Activated CD4-positive, alpha-beta T cell treated with anti-CD3 and anti-CD28 coated beads, Interleukin-2, Interleukin-4, amounts not matched to agents 100 ng/mL and 50 ng/mL, durations not matched to agents 16 hours and 8 hours (primary cell): ENCODE results near the gene SPEM3.
"Not testable (repeated sequence)": the region's sequence is repeated elsewhere in the genome, so short reads cannot be mapped to it uniquely, and the experiment has no call there.

Experiments used
- DNase-seq: peaks from one replicate; pipeline ENCODE4 v3.0.0-alpha.2; 2020; ENCODE audit warnings: low spot score

Gene SPEM3

DNA sequence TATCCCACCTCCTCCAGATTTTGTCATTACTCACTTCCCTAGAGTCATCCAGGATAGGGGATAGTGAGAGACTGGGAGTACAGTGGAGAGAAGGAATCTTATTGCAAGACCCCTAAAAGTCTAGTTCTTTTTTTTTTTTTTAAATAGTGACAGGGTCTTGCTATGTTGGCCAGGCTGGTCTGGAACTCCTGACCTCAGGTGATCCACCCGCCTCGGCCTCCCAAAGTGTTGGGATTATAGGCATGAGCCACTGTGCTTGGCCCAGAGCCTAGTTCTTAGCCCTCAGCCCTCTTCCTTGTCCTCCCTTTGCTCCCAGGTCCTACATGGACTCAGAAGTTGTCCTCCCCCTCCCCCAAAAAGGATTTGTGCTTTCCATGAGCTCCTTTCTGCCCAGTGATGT lies 13.5 kb downstream of the SPEM3 start:
- DNase-seq: no peak

DNA sequence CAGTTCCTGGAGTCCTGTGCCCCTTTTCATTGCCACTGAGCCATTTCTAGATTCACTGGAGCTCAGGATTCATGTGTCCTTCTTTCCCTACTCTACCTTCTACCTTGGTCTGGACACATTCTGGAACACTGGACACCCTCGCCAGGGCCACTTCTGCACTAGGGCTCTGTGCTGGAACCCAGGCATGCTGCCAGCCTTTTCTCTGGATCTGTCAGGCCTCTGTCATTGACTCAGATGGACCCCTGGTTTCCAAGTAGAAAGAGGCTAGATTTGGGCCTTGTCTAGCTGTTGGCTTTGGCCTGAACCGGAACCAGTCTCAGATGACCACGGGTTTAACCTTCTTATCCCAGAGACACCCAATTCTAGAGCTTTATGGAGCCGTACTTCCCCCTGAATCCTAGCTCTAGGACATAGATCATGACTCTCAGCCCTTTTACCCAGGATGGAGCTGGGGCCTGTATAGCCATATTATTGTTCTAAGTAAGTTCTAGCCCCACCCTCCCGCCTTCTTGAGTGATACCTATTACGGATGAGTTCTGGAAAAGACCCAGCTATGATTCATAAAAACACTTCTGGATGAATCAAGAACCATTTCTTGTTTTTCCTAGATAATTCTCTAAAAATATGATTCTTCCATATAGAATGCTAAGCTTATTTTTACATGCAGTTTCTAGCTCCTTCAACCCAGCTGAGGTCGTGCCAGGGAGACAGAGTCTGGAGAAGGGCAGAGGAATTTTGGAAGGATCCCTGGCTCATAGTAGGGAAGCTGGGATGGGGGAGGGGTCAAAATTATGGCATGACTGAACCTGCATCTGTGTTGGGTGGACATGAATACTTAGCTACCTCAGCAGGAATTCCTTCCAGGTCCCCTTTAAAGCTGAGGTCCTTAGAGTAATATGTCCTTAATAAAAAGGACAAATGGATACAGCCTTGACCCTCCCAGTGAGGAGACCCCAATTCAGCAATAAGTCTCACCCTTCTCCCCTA lies 15.1 kb downstream of the SPEM3 start:
- DNase-seq: no peak

DNA sequence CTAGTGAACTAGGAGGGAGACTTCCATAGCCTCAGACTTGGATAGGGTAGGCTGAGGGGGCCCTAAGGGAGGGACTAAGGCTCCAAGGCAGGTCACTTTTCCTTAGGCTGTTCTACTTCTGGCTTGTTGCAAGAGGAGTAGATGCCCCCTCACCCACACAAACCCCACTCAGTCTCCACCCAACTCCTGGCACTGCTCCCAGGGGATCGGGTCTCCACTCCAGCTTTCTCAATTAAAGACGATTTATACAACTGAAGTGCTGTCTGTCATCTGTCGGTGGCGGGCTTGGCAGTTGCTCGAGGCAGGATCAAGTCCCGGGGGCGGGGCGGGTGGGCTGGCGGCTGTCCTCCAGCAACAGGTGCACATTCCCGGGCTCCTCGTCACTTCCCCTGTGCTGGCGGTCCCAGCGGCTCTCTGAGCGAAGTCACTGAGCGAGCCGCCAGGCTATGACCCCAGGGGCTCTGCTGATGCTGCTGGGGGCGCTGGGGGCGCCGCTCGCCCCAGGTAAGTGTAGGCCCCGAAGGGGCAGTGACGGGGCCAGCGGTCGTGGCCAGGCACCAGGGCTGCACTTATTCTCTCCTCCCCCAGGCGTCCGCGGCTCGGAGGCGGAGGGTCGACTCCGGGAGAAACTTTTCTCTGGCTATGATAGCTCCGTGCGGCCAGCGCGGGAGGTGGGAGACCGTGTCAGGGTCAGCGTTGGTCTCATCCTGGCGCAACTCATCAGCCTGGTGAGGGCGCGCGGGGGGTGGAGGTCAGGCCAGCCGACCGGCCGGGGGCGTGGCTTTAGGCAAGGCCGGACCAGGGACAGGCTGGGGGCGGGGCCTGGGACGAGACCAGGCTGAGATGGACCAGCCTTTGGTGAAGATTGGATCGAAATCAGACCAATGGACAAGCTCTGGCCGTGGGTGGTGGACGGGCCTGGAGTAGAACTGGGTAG lies 16.3 kb downstream of the SPEM3 start, which contains the start of gene CHRNB1:
TSS of gene CHRNB1 (plus strand) at position 380 of the 937 bp plus-strand sequence. CDS start at position 447, 67 bp downstream.
- DNase-seq: no peak

DNA sequence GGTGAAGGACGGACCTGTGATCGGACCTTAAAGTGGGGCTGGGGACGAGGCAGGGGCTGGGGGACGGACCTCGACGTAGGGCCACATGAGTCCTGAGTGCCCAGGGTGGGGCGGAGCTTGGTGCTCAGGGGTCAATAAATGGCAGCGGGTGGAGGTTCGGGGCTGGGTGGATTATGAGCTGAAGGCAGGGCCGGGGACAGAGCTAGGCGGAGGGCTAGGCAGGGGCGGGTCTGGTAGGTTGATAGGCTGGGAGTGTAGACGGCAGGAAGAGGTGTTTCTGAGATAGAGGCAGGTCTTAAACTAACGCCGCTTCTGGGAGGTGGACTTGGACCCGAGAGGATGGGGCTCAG lies 16.9 kb downstream of the SPEM3 start:
- no peak for DNase-seq

DNA sequence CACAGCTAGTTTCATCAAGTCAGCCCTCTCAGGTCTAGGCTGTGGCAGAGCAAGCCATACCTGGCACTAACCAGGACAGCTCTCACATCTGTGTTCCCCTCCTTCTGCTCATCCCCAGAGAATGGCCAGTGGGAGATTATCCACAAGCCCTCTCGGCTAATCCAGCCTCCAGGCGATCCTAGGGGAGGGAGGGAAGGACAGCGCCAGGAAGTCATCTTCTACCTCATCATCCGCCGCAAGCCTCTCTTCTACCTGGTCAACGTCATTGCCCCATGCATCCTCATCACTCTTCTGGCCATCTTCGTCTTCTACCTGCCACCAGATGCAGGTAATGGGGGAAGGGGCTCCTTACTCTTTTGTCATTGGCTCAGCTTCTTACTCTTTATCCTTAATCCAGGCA lies 19.8 kb downstream of the SPEM3 start:
- no peak for DNase-seq

DNA sequence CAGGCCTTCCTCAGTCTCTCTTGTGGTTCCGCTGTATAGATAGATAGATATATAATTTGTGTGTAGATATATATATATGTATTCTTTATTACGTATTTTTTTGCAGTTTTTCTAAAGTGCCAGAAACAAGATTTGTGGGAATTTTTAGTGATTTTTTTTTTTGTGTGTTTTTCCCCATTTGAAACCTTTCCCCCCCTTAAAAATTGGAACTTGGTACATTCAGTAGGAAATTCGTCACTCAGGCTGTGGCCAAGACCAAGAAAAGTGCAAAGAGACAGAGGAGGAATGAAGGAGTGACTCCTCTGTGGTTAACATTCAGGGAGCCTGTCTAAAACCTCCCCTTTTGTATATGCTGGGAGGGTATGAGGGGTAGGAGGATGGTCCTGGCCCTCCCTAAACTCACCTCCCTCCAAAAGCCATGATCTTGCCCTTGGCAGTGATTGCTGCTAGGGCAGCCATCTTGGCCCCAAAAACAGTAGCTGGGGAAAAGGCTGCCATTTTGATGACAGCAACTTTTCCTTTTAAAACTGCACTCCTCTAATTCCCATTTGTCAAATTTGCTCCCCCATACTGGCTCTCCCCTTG lies 31.4 kb downstream of the SPEM3 start:
- DNase-seq: no peak

DNA sequence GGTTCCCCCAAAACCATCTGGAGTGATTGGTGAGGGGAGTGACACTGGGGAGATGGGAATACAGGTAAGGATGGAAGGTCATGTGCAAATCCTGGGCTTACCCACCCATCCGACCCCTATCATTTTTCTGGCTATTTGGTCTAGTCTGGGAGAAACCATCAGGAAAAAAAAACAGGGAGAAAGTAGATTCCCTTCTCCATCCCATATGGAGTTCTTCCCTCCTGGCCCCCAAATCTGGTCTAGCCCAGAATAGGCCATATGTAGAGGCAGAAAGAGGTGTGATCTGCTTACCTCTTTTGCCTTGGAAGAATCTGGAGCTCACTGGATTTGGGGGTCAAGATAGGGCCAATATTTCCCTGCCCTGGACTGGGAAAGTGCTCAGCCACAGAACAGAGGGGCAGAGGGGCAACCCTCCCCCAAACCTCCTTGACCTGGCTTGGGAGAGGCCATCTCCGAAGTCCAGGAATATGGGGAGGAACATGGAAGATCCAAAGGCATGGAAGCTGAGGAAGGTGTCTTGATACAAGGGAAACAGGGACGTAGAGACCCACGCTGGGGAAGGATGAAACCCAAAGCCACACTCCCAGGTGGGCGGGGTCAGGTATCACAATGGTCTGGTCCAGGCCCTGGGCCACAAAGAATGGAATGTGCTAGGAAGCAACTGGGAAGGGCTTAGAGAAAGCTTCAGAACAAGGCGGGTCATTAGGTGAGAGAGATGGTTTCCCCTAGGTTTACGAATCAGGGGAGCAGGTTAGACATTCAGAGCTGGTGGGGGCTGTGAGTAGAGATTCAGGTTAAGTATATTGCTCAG lies 32.4 kb downstream of the SPEM3 start:
- no peak for DNase-seq

DNA sequence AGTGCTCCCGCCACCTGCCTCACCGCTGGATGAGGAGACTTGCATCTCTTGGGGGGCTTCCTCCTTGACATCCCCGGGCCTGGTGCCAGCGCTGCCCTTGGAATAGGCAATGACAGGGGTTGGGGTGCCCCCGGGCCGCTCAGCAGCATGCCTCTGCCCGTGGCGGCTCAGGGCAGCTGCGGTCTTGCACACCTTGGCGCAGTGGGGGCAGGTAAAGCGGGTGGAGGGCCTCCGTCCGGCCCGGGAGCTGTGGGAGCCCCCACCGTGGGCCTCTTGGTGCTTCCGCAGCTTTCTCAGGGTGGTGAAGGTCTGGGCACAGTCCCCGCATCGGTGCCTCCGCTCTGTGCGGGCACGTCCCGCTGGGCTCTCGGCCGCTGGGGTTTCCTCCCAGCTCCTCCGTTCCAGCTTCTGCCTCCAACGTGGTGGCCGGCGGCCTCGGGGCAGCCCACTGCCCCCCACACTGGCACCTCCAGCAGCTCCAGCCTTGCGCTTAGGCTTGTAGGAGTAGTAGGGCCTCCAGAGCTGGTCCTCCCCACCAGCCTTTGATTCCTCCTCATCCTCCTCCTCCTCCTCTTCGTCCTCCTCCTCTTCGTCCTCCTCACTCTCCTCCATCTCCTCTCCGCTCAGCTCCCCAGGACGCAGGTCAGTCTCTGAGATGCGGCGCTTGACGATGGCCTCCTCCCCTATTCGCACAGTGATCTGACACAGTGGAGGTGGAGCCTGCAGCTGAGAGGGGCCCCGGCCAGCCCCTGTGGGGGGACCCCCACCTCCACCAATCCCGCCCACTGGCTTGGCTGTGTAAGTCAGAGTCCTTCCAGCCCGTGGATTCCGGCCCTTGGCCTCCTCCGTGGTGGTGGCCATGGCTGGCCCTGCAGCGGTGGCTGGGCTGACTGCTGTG lies 34.1 kb downstream of the SPEM3 start:
- DNase-seq: no peak

DNA sequence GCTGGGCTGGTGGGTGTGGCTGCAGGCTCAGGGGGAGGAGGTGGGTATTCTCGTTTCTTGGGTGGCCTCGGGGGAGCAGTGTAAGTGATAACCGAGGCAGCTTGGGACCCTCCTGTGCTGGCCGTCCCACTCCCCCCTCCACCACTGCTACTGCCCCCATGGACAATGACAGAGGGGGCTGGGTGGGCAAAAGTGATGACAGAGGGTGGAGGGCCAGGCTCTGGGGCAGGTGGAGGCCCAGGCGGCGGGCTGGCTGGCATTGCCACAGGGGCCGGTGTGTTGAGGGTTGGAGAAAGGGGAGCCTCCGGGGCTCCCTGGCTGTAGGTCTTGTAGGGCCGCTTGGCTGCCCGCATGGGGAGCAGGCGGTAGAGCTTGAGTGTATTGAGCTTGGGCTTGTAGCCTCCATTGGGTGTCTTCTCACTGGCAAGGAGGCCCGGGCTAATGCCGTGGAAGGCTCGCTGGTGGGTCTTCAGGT lies 34.8 kb downstream of the SPEM3 start:
- DNase-seq: no peak

DNA sequence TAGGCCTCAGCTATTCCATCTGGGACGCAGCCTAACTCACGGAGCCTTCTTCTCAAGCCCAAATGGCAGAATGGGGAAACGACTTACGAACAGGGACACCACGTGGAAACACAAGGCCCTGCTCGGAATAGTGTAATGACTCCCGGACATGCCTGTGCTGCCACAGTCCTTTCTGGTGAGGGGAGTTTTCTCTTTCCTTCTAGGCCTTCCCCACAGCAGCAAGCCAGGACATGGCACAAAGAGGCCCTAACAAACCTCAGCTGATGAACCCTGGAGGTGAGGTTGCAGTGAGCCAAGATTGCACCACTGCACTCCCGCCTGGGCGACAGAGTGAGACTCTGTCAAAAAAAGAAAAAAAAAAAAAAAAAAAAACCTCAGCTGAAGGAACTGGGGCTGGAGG lies 35.4 kb downstream of the SPEM3 start:
- no peak for DNase-seq

DNA sequence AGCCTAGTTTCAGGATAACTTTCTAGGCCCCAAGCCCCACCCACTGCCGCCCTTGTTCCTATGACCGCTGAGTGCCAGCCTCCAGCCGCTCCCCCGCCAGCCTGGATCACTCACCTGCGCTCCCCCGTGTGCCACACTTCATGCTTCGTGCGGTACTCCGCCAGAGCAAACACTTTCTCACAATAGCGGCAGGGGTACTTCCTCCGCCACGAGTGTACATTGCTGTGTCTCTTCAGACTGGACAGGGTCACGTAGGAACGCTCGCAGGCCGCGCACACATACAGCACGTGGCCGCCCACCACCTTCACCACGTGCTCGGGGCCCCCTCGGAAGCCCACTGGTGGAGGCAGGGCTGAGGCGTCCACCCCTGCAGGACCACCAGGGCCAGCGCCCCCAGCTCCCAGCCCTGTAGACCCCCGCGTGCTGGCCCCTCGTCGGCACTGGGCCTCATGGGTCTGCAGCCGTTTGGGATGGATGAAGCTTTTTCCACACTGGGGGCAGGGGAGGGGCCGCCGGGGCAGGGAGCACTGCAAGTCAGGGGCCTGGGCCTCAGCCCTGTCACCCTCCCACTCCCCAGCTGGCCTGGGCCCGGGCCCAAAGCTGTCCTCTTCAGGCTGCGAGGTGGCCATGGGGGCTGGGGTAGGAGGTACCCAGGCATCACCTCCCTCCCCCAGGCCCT lies 37.1 kb downstream of the SPEM3 start:
- DNase-seq: no peak

DNA sequence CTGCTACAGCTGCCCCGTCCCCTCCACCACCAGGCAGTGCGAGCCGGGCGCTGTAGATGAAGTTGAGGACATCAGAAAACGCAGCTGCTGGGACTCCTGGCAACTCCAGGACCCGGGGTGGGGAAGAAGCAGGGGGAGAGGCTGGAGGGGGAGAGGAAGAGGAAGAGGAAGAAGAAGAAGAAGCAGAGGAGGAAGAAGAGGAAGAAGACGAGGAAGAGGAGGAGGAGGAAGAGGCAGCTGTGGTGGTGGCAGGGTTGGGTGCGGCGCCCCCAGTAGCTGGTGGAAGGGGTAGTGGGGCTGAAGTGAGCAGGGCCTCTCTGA lies 37.6 kb downstream of the SPEM3 start:
- DNase-seq: no peak

DNA sequence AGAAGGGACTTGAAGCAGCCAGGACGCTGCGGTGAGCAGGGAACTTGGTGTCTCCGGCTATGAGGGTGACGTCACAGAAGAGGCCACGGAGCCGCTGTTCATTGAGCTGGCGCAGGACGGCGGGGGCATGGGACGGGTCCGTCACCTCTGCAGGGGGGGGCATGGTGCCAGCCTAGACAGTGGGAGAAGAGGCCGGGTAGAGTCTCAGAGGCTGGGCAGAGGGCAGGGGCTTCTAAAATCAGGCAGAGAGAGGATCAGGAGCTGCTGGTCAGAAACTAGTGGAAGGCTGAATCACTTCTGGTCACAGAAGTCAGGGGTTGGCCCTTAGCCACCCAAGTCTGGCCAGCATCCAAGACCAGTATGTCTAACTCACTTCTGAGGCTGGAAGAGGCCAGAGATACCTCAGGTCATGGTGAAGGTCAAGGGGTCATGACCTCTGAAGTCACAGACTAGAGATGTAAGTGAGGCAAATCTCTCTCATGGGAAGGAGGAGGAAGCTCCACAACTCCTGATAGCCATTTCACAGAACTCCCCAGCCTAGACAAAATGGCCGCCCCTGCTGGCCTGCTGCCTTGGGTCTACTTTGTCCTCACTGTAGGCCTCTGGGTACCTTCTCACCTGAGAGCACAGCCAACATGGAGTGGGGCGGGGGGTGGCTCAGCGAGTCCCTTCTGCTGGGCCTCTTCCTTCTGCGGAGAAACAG lies 38.1 kb downstream of the SPEM3 start:
- no peak for DNase-seq

DNA sequence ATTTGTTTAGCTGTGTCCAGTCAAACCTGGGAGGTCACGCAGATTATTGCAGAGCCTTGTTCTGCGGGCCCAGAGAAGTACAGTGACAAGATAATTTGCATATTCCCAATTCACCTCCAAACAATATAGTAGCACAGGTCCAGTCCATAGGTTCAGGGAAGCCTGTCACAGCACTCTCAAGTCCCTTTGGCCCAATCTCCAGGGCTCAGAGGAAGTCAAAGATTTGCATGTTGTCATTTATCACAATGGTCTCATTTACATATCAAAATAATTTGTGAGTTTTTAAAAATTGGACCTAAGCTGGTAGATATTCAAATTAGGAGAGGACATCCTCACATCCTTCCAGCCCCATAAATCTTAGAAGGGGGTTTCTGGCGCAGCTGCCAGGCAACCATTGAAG lies 38.8 kb downstream of the SPEM3 start:
- no peak for DNase-seq

DNA sequence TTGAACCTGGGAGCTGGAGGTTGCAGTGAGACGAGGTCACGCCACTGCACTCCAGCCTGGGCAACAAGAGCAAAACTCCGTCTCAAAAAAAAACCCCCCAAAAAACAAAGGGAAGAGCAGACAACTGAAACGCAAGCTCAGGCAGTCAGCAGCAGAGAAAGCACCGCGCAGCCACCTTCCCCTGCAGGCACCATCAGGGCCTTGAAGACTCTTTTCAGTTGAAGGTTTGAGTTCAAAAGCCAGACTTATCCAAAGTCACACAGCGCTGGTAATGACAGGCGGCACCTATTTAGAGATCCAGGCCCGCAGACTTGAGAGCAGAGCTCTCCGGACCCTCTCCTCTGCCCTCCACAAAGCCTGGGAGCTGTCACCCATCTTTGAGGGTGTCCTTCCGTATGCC lies 39.6 kb downstream of the SPEM3 start:
- no peak for DNase-seq

DNA sequence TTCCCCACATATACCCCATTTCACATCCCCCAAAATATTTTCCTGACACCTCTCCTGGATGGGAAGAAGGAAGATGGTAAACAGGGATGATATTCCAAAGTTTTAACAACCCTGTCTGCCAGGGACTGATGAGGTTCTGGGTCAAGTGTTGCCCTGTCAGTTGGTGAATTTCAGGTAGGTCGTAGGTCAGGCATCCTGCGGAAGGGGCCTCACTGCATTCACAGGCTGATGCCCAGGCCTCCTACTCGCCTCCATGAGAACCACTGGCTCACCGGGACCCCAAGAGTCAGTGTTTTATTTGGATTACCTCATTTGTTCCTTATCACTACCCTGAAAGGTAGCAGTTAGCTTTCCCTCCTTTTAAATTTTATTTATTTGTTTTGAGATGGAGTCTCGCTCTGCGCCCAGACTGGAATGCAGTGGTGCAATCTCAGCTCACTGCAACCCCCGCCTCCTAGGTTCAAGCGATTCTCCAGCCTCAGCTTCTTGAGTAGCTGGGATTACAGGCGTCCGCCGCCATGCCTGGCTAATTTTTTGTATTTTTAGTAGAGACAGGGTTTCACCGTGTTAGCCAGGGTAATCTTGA lies 40.2 kb downstream of the SPEM3 start:
- no peak for DNase-seq

DNA sequence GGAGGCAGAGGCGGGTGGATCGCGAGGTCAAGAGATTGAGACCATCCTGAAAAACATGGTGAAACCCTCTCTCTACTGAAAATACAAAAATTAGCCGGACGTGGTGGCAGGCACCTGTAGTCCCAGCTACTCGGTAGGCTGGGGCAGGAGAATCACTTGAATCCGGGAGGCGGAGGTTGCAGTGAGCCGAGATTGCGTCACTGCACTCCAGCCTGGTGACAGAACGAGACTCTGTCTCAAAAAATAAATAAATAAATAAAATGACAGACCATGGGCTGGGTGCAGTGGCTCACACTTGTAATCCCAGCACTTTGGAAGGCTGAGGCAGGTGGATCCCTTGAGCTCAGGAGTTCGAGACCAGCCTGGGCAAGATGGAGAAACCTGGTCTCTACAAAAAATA lies 41.2 kb downstream of the SPEM3 start:
- not testable (repeated sequence) for DNase-seq

DNA sequence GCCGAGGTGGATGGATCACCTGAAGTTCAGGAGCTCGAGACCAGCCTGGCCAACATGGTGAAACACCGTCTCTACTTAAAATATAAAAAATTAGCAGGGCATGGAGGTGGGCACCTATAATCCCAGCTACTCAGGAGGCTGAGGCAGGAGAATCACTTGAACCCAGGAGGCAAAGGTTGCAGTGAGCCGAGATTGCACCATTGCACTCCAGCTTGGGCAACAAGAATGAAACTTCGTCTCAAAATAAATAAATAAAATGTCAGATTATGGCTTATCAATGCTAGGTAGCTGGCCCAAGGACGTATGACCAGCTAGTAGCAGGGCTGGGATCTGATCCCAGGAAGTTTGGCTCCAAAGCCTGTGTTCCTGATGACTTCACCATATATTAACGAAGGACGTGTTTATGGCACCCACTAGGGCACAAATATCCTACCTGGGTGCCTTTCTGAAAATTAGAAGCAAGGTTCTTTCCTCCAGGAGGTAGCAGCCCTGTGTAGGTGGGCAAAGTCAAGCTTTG lies 41.9 kb downstream of the SPEM3 start:
- not testable (repeated sequence) for DNase-seq

DNA sequence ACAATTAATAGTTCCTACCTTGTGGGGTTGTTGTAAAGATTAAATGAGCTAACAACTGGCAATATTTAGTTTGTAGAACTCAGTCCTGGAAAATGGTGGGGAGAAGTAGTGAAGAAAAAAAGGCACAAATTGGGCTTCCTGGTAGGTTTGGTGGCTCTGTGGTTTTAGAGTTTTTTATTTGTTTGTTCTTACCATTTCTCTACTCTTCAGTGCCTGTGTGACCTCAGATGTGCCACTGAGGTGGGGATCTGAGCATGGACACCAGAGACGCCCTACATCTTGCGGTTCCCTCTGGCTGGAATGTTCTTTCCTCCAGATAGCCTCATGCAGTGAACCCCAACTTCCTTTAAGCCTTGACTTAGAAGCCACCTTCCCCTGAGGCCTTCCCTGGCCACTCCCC lies 43.1 kb downstream of the SPEM3 start:
- DNase-seq: no peak
